ENCODE data around the gene KRTAP19-6.

DNA sequence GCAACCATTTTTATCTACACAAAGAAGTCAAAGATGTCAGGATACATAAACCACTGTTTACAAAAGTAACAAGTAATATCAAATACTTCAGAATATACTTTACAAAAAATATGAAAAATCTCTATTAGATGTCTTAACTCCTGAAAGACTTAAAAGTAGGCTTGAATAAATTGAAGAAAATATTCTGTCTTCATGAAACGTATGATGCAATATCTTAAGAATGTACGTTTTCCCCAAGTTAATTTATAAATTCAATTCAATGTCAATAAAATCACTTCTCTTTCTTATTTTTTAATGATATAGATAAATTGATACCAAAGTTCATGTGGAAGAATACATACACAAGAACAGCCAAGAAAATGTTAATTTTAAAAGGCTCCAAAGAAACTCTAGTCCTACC lies 13.4 kb upstream of the KRTAP19-6 start:
- TF ChIP-seq, protein P1, sequence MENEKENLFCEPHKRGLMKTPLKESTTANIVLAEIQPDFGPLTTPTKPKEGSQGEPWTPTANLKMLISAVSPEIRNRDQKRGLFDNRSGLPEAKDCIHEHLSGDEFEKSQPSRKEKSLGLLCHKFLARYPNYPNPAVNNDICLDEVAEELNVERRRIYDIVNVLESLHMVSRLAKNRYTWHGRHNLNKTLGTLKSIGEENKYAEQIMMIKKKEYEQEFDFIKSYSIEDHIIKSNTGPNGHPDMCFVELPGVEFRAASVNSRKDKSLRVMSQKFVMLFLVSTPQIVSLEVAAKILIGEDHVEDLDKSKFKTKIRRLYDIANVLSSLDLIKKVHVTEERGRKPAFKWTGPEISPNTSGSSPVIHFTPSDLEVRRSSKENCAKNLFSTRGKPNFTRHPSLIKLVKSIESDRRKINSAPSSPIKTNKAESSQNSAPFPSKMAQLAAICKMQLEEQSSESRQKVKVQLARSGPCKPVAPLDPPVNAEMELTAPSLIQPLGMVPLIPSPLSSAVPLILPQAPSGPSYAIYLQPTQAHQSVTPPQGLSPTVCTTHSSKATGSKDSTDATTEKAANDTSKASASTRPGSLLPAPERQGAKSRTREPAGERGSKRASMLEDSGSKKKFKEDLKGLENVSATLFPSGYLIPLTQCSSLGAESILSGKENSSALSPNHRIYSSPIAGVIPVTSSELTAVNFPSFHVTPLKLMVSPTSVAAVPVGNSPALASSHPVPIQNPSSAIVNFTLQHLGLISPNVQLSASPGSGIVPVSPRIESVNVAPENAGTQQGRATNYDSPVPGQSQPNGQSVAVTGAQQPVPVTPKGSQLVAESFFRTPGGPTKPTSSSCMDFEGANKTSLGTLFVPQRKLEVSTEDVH (IDR thresholded peaks at IDR 0.05; ENCODE audit: low read depth, partially characterized antibody) = no peak
- TF ChIP-seq POLR2A (conservative IDR thresholded peaks at IDR 0.05) = no peak
- TF ChIP-seq PML (IDR thresholded peaks at IDR 0.05; ENCODE audit: low read length) = no peak
- TF ChIP-seq NFIX (CRISPR knock-in tag; IDR thresholded peaks at IDR 0.05; ENCODE audit: low read depth) = no peak
- TF ChIP-seq, protein P2, sequence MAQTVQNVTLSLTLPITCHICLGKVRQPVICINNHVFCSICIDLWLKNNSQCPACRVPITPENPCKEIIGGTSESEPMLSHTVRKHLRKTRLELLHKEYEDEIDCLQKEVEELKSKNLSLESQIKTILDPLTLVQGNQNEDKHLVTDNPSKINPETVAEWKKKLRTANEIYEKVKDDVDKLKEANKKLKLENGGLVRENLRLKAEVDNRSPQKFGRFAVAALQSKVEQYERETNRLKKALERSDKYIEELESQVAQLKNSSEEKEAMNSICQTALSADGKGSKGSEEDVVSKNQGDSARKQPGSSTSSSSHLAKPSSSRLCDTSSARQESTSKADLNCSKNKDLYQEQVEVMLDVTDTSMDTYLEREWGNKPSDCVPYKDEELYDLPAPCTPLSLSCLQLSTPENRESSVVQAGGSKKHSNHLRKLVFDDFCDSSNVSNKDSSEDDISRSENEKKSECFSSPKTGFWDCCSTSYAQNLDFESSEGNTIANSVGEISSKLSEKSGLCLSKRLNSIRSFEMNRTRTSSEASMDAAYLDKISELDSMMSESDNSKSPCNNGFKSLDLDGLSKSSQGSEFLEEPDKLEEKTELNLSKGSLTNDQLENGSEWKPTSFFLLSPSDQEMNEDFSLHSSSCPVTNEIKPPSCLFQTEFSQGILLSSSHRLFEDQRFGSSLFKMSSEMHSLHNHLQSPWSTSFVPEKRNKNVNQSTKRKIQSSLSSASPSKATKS (CRISPR knock-in tag; IDR thresholded peaks at IDR 0.05) = no peak
- TF ChIP-seq SP1 (CRISPR knock-in tag; IDR thresholded peaks at IDR 0.05) = no peak
- no peak for TF ChIP-seq USF2 (CRISPR knock-in tag; IDR thresholded peaks at IDR 0.05)
- TF ChIP-seq YY1 (IDR thresholded peaks at IDR 0.05; ENCODE audit: borderline replicate concordance in 1 of 3, control insufficient read depth in 1 of 3, extremely low read depth in 1 of 3, insufficient read depth in 3 of 3, insufficient read length in 1 of 3, insufficient replicate concordance in 2 of 3, low read depth in 1 of 3, low read length in 2 of 3) = no peak
- no peak for TF ChIP-seq CTCF (IDR thresholded peaks at IDR 0.05 in 2 of 3, conservative IDR thresholded peaks at IDR 0.05 in 1 of 3; ENCODE audit: insufficient read depth in 2 of 3, low read depth in 1 of 3, low read length in 3 of 3)

Data from K562 (cell line).